Activated CD8-positive, alpha-beta memory T cell treated with anti-CD3 and anti-CD28 coated beads for 48 hours (primary cell): ENCODE data around the gene TEX29.

Experiments
- DNase-seq, 3 experiments: peaks; one replicate each; pipeline ENCODE4 v3.0.0-alpha.2; 2020; ENCODE audit warnings: low read depth in 2 of 3, low spot score in 2 of 3

The TEX29 gene

DNA sequence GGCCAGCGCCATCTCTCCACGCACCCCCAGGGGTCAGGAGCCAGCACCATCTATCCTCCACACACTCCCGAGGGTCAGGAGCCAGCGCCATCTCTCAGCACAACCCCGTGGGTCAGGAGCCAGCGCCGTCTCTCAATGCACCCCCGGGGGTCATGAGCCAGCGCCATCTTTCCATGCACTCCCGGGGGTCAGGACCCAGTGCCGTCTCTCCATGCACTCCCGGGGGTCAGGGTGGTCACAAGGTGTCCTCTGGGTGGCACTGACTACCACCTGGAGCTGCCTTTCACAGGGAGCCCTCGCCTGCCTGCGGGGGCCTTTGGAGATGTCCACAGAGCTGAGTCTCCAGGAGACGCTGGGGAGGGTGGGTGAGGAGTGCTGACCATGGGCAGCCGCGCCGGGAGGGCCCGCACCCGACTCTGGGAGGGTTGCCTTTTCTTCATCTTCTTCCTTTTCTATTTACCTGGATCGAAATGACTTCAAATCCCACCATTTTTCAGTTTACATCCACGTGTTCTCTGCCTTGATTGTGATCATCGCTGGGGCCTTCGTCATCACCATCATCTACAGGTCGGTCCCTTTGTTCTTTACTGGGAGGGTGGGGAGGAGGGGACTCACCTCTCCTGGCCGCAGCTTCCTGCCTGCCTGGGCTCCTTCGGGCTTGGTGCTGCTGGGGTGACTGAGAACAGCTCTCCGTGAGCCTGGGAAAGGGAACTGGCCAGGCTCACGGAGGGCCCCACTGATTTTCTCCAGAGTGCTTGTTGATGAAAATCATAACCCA lies 19.1 kb downstream of the TEX29 start:
- DNase-seq = no peak

DNA sequence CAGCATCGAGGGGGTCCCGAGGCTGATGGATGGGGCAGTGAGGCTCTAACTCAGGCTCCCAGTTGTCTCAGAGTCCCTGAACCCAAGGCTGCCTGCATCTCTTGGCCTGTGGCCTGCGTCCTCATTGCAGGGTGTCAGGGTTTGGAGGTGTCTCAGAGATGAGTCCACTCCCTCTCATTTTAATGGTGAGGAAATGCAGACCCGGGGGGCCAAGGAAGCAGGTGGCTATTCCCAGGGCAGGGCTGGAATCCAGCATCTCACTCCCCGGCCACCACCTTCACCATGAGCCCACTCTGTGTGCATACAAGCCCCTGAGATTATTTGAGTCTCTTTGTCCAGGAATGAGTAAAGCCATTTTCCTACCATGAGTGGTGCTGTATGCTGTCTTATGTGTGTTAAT lies 21.4 kb downstream of the TEX29 start:
- no peak for DNase-seq

GRCh38 chr13:111342721-111343120 lies 22.3 kb downstream of the TEX29 start:
- no peak for DNase-seq

DNA sequence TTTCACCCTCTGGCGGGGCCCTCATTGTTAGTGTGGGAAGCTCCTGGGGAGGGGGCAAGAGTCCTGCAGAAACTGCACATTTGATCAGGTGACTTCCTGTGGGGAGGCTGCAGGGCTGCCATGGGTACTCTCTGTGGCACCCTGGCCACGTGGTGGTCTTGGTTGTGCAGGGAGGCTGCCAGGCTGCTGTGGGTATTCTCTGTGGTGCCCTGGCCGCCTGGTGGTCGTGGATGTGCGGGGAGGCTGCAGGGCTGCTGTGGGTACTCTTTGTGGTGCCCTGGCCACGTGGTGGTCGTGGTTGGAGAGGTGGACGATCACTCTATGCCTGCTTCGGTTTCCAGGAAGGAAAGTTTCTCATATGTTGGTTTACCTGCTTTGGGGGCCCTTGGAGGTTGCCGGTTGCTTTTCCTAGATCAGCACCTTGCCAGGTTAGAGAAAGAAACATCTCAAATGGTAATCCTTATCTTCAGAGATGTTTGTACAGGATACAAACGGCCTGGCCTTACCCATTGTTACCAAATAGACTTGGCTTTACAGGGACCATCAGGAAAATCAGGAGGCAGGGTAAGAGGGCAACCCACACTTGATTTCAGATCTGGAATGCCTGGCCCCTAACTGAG lies 22.9 kb downstream of the TEX29 start:
- DNase-seq = no peak

DNA sequence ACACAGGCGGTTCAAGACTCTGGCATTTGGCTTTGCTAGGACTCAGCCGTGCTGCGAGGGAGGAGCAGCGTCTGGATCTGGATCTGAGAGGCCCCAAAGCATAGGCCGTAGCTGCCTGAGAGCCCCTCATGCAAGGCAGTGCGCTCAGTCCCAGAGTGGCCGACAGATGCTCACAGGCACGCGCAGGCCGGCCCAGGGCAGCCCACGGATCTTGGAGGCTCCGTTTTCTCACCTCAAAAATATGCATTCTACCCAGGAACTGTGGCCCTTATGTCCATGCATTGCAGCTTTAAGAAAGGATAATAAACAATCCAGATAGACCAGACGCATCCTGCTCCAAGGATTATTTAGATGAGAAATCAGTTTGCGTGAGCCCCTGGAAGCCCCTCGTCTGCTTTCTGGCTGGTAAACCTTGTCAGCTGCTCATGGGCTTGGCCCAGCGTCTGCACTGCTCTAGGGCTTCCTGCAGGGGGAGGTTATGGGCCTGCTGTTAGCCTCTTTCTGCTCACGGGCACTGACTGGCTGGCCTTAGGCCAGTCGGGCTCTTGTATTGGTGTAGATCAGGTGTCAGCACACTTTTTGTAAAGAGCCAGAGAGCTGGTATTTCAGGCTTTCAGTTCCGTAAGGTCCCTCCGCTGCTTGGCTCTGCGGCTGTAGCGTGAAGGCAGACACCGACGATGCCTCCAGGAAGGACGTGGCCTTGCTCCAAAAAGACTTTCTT lies 24.2 kb downstream of the TEX29 start:
- no peak for DNase-seq

- DNase-seq = no peak
Measured at GRCh38 chr13:111345682-111346081, 25.2 kb downstream of the TEX29 start.

DNA sequence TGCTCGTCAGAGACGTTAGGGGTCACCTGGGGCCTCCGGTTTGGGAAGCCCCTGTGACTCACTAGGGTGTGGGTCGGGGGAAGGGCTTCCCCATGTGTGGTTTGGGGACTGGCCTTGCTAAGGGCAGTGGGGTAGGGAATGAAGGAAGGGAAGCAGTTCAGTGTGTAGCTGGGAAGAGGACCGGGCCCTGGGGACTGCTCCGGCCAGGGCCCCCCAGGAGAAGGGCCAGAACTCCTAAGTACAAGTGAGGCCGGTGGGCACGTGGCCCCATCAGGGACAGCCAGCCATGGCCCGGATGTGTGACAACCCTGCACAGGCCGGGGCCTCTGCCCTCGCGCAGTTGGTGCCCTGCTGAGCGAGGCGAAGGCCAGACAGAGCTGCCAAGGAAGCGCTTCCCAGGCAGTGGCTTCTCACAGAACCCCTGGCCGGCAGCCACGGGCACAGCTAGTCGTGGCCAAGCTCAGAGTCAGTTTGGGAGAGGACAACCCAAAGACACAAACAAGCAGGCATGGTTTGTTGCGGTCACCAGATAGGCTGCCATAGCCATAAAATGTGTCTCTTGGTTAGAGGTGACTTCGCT lies 25.7 kb downstream of the TEX29 start:
- DNase-seq = no peak

DNA sequence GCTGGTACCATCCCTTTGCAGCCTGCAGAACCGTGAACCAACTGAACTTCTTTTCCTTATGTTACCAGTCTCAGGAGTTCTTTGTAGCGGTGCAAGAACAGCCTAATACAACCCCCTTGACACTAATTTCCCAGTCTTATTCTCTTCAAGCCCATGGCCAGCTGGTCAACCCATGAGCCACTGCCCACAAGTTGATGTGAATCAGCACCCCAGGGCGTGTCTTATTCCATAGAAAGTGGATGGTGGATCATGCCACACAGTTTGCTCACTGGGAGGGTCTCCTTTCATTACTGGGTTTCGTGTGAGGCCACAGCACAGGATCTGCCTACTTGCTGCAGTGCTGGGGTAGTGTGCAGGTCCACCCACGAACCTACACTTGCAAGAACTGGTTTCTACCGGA lies 27.0 kb downstream of the TEX29 start:
- DNase-seq = no peak

- no peak for DNase-seq
Measured at GRCh38 chr13:111353508-111353907, 33.1 kb downstream of the TEX29 start.

GRCh38 chr13:111354789-111355188 lies 34.3 kb downstream of the TEX29 start:
- DNase-seq = no peak

GRCh38 chr13:111356795-111357194 lies 36.4 kb downstream of the TEX29 start:
- no peak for DNase-seq

- DNase-seq = no peak
Measured at GRCh38 chr13:111359237-111359915, 38.9 kb downstream of the TEX29 start.

DNA sequence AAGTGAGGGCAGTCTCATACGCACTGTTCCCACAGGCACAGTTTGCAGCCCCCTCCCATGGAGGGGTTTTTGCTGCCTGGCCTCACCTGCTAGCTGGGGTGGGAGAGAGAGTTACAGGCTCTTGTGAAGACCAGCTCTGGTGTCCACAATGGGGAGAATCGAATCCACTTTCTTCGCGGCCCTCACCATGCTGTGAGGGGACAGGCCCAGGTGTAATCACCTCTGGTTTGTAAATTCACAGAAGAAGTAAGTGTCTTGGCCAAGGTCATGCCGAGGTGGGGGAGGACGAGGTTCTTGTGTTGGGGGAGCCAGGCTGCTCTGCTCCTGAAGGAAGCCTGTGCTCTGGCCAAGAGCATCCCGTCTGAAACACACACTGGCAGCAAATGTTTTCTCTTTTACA lies 39.5 kb downstream of the TEX29 start:
- DNase-seq = no peak

- DNase-seq = no peak
Measured at GRCh38 chr13:111360452-111360851, 40.0 kb downstream of the TEX29 start.

DNA sequence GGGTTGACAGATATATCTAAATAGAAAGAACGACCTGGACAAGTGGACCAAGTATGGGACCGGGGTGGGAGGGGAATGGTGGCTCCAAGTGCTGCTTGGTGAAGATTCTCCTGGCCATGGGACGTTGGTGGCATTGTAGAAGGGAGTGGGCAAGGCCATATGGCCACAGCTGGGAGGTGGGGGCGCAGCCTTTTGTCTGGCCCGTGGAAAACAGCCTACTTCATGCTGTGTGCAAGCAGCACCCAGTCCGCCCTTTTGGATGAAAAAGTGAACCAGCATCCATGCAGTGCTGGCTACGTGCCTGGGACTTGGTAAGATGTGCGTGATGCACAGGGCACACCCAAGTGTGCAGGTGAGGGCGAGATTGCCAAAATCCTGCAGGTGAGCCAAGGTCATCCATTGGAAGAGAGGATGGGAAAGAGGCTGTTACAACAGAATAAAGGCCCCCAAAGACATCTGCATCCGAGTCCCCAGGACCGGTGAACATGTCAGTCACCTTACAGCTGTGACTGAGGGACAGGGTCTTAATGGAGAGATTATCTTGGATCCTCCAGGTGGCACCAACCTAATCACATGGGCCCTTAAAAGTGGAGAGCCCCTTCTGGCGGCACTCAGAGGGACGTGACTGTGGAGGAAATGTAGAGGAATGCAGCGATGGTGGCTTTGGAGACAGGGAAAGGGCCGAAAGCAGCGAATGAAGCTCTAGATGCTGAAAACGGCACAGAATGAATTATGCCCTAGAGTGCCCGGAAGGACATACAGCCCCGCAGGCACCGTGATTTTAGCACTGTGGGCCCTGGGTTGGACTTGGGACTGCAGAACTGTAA lies 40.8 kb downstream of the TEX29 start:
- no peak for DNase-seq

- DNase-seq = no peak
Measured at GRCh38 chr13:111361873-111362648, 41.6 kb downstream of the TEX29 start.

DNA sequence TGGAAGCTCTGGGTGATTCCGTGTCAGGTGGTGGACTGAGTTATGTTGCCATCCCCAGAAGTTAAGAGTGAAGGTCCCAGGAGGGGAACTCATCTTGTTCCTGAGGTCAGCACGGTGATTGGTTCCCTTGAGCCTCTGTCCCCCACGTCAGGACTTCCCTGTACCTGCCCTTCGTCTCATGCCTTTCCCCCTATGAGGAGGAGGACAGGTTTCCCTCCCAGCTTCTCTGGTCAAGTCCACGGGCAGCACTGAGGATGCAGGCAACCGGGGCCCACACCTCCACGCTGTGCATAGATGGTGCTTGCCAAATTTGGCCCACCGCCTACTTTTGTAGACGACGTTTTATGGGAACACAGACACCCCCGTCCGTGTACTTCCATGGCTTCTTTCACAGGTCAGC lies 42.7 kb downstream of the TEX29 start:
- DNase-seq = no peak

DNA sequence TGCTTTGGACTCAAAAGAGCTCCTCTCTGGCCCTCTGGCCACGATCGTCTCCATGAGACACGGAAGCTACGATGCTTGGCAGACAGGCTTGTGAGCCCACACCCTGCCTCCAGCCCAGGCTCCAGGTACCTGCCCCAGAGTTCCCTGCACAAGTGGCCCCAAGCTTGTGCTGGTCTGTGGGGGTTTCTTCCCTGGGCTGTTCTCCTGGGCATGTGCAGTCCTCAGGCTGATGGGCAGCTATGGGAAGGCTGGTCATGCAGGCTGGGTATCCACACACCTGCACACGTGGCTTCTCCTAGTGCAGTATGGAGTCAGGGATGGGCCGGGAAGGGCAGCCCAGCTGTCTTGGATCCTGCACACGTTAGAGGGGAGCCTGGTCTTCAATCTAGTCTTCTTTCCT lies 43.1 kb downstream of the TEX29 start:
- DNase-seq = no peak

- DNase-seq = no peak
Measured at GRCh38 chr13:111365149-111366005, 44.9 kb downstream of the TEX29 start.
